OCI-LY3 (cell line): ENCODE data around the gene HPCAL1.
A peak's percentile ranks its signal among the peaks of the same experiment; 100 is the strongest.
"Not testable (repeated sequence)": the region's sequence is repeated elsewhere in the genome, so short reads cannot be mapped to it uniquely, and the experiment has no call there.

ENCODE experiments used
- H2AFZ ChIP-seq: fragments of 200-600, 300-600 bp; shearing (Covaris generic); 2 replicates; pipeline ENCODE4 v1.6.0; 2014; ENCODE audit warnings: antibody characterized with exemption, low read depth, low read length
- H3K27ac ChIP-seq: fragments of 200-600, 300-600 bp; sonication (generic); 2 replicates; pipeline ENCODE4 v1.5.1; 2014; ENCODE audit warnings: mild to moderate bottlenecking, low read length, moderate library complexity, mixed read lengths
- H3K27me3 ChIP-seq: fragments of 200-600, 300-600 bp; sonication (generic); 2 replicates; pipeline ENCODE4 v1.6.1; 2014; ENCODE audit warnings: low read depth, low read length, mixed read lengths
- H3K36me3 ChIP-seq: fragments of 200-600, 300-600 bp; sonication (generic); replicated peaks from 2 replicates; pipeline ENCODE3; 2014; ENCODE audit warnings: low read depth, low read length, mixed read lengths
- H3K4me1 ChIP-seq: fragments of 300-600, 200-600 bp; sonication (generic); 2 replicates; pipeline ENCODE4 v1.6.1; 2014; ENCODE audit warnings: low read length, mixed read lengths
- H3K4me2 ChIP-seq: fragments of 200-600, 300-600 bp; sonication (generic); 2 replicates; pipeline ENCODE4 v1.6.1; 2014; ENCODE audit warnings: low read length, mixed read lengths
- H3K4me3 ChIP-seq: fragments of 300-600, 200-600 bp; sonication (generic); 2 replicates; pipeline ENCODE4 v1.5.1; 2014; ENCODE audit warnings: antibody characterized with exemption, mild to moderate bottlenecking, low read length, moderate library complexity
- H3K79me2 ChIP-seq: fragments of 300-600, 200-600 bp; shearing (Covaris generic); 2 replicates; pipeline ENCODE4 v1.6.1; 2014; ENCODE audit warnings: mild to moderate bottlenecking, low read length, mixed read lengths
- H3K9ac ChIP-seq: fragments of 300-600, 200-600 bp; shearing (Covaris generic); 2 replicates; pipeline ENCODE4 v1.6.0; 2014; ENCODE audit warnings: mild to moderate bottlenecking, low read length, moderate library complexity
- H3K9me3 ChIP-seq: fragments of 200-600, 300-600 bp; shearing (Covaris generic); 2 replicates; pipeline ENCODE4 v1.6.1; 2014; ENCODE audit warnings: low read length, mixed read lengths; ENCODE audit not compliant: insufficient read depth
- H4K20me1 ChIP-seq: fragments of 200-600, 300-600 bp; sonication (generic); 2 replicates; pipeline ENCODE4 v1.6.1; 2016; ENCODE audit warnings: low read length, mixed read lengths; ENCODE audit not compliant: insufficient read depth
- EZH2phosphoT487 ChIP-seq: fragments of 200-600 bp; shearing (Covaris generic); IDR thresholded peaks from 2 replicates; pipeline ENCODE4 v1.6.1; 2018; ENCODE audit warnings: antibody characterized with exemption, mixed run types, low read depth
- TF ChIP-seq, protein P1 (sequence below): fragments of 200-600, 300-600 bp; sonication (generic); IDR thresholded peaks from 2 replicates; pipeline ENCODE4 v1.5.1; 2014; ENCODE audit warnings: antibody characterized with exemption, low read length, low read depth

HPCAL1 gene

DNA sequence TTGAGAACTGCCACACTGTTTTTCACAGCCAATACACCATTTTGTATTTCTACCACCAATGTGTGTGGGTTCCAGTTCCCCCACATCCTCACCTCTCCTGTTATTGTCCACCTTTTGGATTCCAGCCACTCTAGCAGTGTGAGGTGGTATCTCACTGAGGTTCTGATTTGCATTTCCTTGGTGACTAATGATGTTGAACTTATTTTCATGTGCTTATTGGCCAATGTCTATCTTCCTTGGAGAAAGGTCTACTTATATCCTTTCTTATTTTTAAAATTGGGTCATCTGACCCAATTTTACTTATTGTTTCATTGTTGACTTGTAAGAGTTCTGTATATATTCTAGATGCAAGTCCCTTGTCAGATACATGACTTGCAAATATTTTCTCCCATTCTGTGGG lies 9.1 kb upstream of the HPCAL1 start:
- H3K4me3 ChIP-seq = no peak overlapping the region

DNA sequence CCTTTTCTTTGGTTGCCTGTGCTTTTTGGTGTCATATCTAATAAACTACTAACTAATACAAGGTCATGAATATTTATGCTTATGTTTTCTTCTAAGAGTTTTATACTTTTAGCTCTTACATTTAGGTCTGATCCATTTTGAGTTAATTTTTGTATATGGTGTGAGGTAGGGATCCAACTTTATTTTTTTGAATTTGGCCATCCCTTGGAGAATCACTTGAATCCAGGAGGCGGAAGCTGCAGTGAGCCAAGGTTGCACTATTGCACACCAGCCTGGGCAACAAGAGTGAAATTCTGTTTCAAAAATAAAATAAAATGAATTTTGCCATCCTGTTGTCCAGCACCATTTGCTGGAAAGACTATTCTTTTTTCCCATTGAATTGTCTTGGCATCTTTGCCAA lies 8.6 kb upstream of the HPCAL1 start:
- Histone ChIP-seq H3K9ac (no peak overlapping the region), H4K20me1 (no peaks in the 10 kb centered on the region), H3K36me3 (no peaks in the 10 kb centered on the region), H2AFZ (no peak overlapping the region), H3K9me3 (no peaks in the 10 kb centered on the region), H3K4me3 (no peak overlapping the region), H3K4me1 (peaks cover 11% of the 10 kb centered on the region), H3K79me2 (no peaks in the 10 kb centered on the region), H3K4me2 (no peak overlapping the region), H3K27me3 (peaks cover 5% of the 10 kb centered on the region; the same call in 1 of the 2 replicates), H3K27ac (no peak overlapping the region)
- TF ChIP-seq, protein P1, sequence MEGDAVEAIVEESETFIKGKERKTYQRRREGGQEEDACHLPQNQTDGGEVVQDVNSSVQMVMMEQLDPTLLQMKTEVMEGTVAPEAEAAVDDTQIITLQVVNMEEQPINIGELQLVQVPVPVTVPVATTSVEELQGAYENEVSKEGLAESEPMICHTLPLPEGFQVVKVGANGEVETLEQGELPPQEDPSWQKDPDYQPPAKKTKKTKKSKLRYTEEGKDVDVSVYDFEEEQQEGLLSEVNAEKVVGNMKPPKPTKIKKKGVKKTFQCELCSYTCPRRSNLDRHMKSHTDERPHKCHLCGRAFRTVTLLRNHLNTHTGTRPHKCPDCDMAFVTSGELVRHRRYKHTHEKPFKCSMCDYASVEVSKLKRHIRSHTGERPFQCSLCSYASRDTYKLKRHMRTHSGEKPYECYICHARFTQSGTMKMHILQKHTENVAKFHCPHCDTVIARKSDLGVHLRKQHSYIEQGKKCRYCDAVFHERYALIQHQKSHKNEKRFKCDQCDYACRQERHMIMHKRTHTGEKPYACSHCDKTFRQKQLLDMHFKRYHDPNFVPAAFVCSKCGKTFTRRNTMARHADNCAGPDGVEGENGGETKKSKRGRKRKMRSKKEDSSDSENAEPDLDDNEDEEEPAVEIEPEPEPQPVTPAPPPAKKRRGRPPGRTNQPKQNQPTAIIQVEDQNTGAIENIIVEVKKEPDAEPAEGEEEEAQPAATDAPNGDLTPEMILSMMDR = no peak
- no peak for TF ChIP-seq EZH2phosphoT487

More for the DNA sequence above, 9.1 kb upstream of the HPCAL1 start:
- Histone ChIP-seq H3K27me3 (peaks cover 5% of the 10 kb centered on the region), H3K36me3 (no peaks in the 10 kb centered on the region), H3K4me2 (no peak overlapping the region), H3K79me2 (no peaks in the 10 kb centered on the region), H3K4me1 (peaks cover 11% of the 10 kb centered on the region), H3K27ac (no peak overlapping the region), H2AFZ (no peak overlapping the region), H3K9me3 (no peaks in the 10 kb centered on the region), H3K9ac (no peak overlapping the region), H4K20me1 (no peaks in the 10 kb centered on the region)
- TF ChIP-seq EZH2phosphoT487 = no peak
- TF ChIP-seq, protein P1 = no peak

DNA sequence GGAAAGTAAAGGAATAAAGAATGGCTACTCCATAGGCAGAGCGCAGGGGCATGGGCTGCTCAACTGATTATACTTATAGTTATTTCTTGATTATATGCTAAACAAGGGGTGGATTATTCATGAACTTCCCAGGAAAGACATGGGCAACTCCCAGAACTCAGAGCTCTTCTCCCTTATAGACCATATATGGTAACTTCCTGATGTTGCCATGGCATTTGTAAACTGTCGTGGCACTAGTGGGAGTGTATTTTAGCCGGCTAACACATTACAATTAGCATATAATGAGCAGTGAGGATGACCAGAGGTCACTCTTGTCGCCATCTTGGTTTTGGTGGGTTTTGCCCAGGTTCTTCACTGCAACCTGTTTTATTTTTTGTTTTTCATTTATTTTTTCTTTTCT lies 7.1 kb upstream of the HPCAL1 start:
- not testable (repeated sequence) for H3K9me3 ChIP-seq, H3K27ac ChIP-seq, H3K4me3 ChIP-seq, H2AFZ ChIP-seq, H3K79me2 ChIP-seq, H3K9ac ChIP-seq, H3K36me3 ChIP-seq, H3K4me2 ChIP-seq, H4K20me1 ChIP-seq, H3K27me3 ChIP-seq
- peaks cover 11% of the 10 kb centered on the region for H3K4me1 ChIP-seq

DNA sequence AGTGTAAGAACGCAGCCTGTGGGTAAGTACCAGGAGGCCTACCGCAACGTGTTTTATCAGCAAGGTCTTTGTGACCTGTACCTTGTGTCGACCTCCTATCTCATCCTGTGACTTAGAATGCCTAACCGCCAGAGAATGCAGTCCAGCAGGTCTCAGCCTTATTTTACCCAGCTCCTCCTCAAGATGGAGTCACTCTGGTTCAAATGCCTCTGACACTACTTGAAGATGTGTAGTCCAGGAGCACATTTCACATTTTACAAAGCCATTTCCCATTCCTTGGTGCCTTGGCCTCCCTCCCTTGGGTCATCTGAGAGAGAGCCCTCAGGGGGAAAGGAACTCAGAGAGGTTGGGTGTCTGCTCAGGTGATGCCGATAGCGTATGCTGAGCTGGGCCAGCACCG lies 6.6 kb upstream of the HPCAL1 start:
- no peak overlapping the region for H2AFZ ChIP-seq

DNA sequence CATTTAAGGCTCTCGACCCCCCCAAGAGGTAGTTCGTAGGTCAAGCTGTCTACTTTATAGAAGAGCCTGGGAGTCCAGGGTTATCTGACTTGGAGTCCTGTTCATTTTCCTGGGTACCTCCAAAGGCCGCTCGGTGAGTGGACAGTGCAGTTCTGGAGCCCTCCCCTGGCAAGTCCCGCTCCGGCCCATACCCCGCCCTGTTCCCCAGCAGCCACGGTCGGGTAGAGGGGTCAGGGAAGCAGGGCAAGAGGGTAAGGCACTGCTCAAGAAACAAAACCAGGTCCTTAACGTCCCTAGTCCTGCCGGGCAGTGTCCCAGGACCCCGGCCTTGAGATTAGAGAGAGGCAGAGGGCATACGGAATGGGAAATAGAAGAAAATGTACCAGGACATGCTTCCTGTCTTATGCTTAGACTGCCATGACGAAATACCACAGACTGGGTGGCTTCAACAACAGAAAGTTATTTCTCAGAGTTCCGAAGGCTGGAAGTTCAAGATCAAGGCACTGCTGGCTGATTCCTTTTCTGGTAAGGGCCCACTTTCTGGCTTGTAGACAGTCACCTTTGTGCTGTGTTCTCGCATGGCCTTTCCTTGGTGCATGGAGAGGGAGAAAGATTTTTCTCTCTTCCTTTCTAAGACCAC lies 5.4 kb upstream of the HPCAL1 start:
- Histone ChIP-seq H3K36me3 (no peaks in the 10 kb centered on the region), H3K4me3 (0 out of 2 replicates have a peak overlapping the region, but pooled peaks have one; percentile 12), H4K20me1 (no peaks in the 10 kb centered on the region), H3K9ac (no peak overlapping the region), H3K79me2 (no peaks in the 10 kb centered on the region), H3K4me2 (peak overlapping the region; percentile 50; the same call in 1 of the 2 replicates), H3K4me1 (peaks cover 18% of the 10 kb centered on the region), H3K9me3 (no peaks in the 10 kb centered on the region), H3K27ac (no peak overlapping the region), H2AFZ (0 out of 2 replicates have a peak overlapping the region, but pooled peaks have one; percentile 22), H3K27me3 (peaks cover 5% of the 10 kb centered on the region; the same call in 1 of the 2 replicates)
- TF ChIP-seq, protein P1 = no peak
- no peak for TF ChIP-seq EZH2phosphoT487

More for the DNA sequence above, 6.6 kb upstream of the HPCAL1 start:
- no peak overlapping the region for H3K9ac ChIP-seq
- H3K4me1 ChIP-seq = peaks cover 11% of the 10 kb centered on the region
- no peak for TF ChIP-seq EZH2phosphoT487
- no peak overlapping the region for H3K4me2 ChIP-seq
- H3K79me2 ChIP-seq = no peaks in the 10 kb centered on the region
- no peak overlapping the region for H3K27ac ChIP-seq
- H3K9me3 ChIP-seq = no peaks in the 10 kb centered on the region
- H3K36me3 ChIP-seq = no peaks in the 10 kb centered on the region
- H4K20me1 ChIP-seq = no peaks in the 10 kb centered on the region
- peaks cover 5% of the 10 kb centered on the region; the same call in 1 of the 2 replicates for H3K27me3 ChIP-seq
- no peak overlapping the region for H3K4me3 ChIP-seq
